ENCODE results near the gene FBXO41.

The FBXO41 gene

DNA sequence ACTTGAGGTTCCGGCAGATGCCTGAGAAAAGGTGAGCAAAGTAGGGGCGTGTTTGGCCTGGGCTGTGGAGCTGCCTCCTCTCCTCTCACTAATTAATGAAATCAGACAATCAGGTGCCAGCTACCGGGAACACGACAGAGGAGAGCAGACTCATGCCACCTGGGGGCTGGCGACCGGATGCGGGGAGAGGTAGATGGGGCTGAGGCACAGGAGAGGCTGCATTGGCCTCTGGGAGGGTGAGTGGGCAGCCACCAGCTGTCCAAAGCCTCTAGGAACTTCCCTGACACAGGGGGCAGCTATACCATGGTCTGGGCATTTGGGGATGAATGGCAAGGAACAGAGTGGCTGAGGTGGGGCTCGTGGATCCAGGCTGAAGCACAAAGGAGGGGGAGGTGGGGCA lies 25.0 kb downstream of the FBXO41 start:
- Histone ChIP-seq H3K4me3 (ENCODE audit: low read length) (no peak overlapping the region), H3K4me2 (ENCODE audit: low read length) (no peak overlapping the region), H3K9me3 (ENCODE audit: control insufficient read depth, insufficient read depth, low read length) (no peaks in the 10 kb centered on the region), H3K79me2 (ENCODE audit: control insufficient read depth, low read length) (no peaks in the 10 kb centered on the region), H3K9me2 (replicated peaks; ENCODE audit: control insufficient read depth, low read length) (no peaks in the 10 kb centered on the region), H4K20me1 (ENCODE audit: control insufficient read depth, insufficient read depth, low read depth, low read length) (no peaks in the 10 kb centered on the region), H3K27ac (ENCODE audit: low read depth, low read length) (no peak overlapping the region), H3K27me3 (ENCODE audit: control insufficient read depth, low read length) (no peaks in the 10 kb centered on the region), H3K4me1 (ENCODE audit: control insufficient read depth, low read length) (peaks cover 14% of the 10 kb centered on the region), H3K36me3 (ENCODE audit: control insufficient read depth, low read length) (peaks cover 81% of the 10 kb centered on the region), H3F3A (ENCODE audit: control insufficient read depth, insufficient read depth) (peaks cover 5% of the 10 kb centered on the region)
- TF ChIP-seq EZH2phosphoT487 (IDR thresholded peaks at IDR 0.05; ENCODE audit: borderline replicate concordance, low read length): no peak
- TF ChIP-seq, protein P1, sequence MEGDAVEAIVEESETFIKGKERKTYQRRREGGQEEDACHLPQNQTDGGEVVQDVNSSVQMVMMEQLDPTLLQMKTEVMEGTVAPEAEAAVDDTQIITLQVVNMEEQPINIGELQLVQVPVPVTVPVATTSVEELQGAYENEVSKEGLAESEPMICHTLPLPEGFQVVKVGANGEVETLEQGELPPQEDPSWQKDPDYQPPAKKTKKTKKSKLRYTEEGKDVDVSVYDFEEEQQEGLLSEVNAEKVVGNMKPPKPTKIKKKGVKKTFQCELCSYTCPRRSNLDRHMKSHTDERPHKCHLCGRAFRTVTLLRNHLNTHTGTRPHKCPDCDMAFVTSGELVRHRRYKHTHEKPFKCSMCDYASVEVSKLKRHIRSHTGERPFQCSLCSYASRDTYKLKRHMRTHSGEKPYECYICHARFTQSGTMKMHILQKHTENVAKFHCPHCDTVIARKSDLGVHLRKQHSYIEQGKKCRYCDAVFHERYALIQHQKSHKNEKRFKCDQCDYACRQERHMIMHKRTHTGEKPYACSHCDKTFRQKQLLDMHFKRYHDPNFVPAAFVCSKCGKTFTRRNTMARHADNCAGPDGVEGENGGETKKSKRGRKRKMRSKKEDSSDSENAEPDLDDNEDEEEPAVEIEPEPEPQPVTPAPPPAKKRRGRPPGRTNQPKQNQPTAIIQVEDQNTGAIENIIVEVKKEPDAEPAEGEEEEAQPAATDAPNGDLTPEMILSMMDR (IDR thresholded peaks at IDR 0.05; ENCODE audit: low read depth, low read length, poor library complexity, severe bottlenecking): no peak

GRCh38 chr2:73258913-73259215 lies 25.4 kb downstream of the FBXO41 start:
- Histone ChIP-seq H3K27me3 (ENCODE audit: control insufficient read depth, low read length) (no peaks in the 10 kb centered on the region), H3K4me3 (ENCODE audit: low read length) (no peak overlapping the region), H3K27ac (ENCODE audit: low read depth, low read length) (no peak overlapping the region), H3K4me1 (ENCODE audit: control insufficient read depth, low read length) (peaks cover 14% of the 10 kb centered on the region), H3K9me3 (ENCODE audit: control insufficient read depth, insufficient read depth, low read length) (no peaks in the 10 kb centered on the region), H3F3A (ENCODE audit: control insufficient read depth, insufficient read depth) (peaks cover 9% of the 10 kb centered on the region), H3K4me2 (ENCODE audit: low read length) (no peak overlapping the region), H4K20me1 (ENCODE audit: control insufficient read depth, insufficient read depth, low read depth, low read length) (no peaks in the 10 kb centered on the region), H3K9me2 (replicated peaks; ENCODE audit: control insufficient read depth, low read length) (no peaks in the 10 kb centered on the region), H3K36me3 (ENCODE audit: control insufficient read depth, low read length) (peaks cover 83% of the 10 kb centered on the region), H3K79me2 (ENCODE audit: control insufficient read depth, low read length) (no peaks in the 10 kb centered on the region)
- TF ChIP-seq, protein P1 (IDR thresholded peaks at IDR 0.05; ENCODE audit: low read depth, low read length, poor library complexity, severe bottlenecking): no peak
- TF ChIP-seq EZH2phosphoT487 (IDR thresholded peaks at IDR 0.05; ENCODE audit: borderline replicate concordance, low read length): no peak

GRCh38 chr2:73258186-73258912 lies 25.9 kb downstream of the FBXO41 start:
- H3K9me3 ChIP-seq (ENCODE audit: control insufficient read depth, insufficient read depth, low read length): no peaks in the 10 kb centered on the region
- H3K27ac ChIP-seq (ENCODE audit: low read depth, low read length): no peak overlapping the region
- no peaks in the 10 kb centered on the region for H3K27me3 ChIP-seq (ENCODE audit: control insufficient read depth, low read length)
- no peak for TF ChIP-seq EZH2phosphoT487 (IDR thresholded peaks at IDR 0.05; ENCODE audit: borderline replicate concordance, low read length)
- TF ChIP-seq, protein P1 (IDR thresholded peaks at IDR 0.05; ENCODE audit: low read depth, low read length, poor library complexity, severe bottlenecking): no peak
- H3K4me2 ChIP-seq (ENCODE audit: low read length): no peak overlapping the region
- H3K9me2 ChIP-seq (replicated peaks; ENCODE audit: control insufficient read depth, low read length): no peaks in the 10 kb centered on the region
- no peak overlapping the region for H3K4me3 ChIP-seq (ENCODE audit: low read length)
- no peaks in the 10 kb centered on the region for H3K79me2 ChIP-seq (ENCODE audit: control insufficient read depth, low read length)
- peaks cover 14% of the 10 kb centered on the region for H3F3A ChIP-seq (ENCODE audit: control insufficient read depth, insufficient read depth)
- peaks cover 83% of the 10 kb centered on the region for H3K36me3 ChIP-seq (ENCODE audit: control insufficient read depth, low read length)
- H4K20me1 ChIP-seq (ENCODE audit: control insufficient read depth, insufficient read depth, low read depth, low read length): no peaks in the 10 kb centered on the region
- H3K4me1 ChIP-seq (ENCODE audit: control insufficient read depth, low read length): peaks cover 14% of the 10 kb centered on the region
